OCI-LY1 (cell line): ENCODE data around the gene PM20D1.

Experiments used
- H2AFZ ChIP-seq: fragments of 200-600 bp; sonication (generic), shearing (Covaris generic); 2 replicates; pipeline ENCODE4 v1.6.0; 2014; ENCODE audit warnings: antibody characterized with exemption, mild to moderate bottlenecking, low read length
- H3F3A ChIP-seq: fragments of 200-600 bp; sonication (generic), shearing (Covaris generic); 2 replicates; pipeline ENCODE4 v1.6.0; 2014; ENCODE audit warnings: mild to moderate bottlenecking, antibody characterized with exemption, low read length, moderate library complexity; ENCODE audit not compliant: insufficient read depth
- H3K27ac ChIP-seq: fragments of 200-600 bp; sonication (generic); 2 replicates; pipeline ENCODE4 v1.5.1; 2014; ENCODE audit warnings: low read length, mixed run types, mild to moderate bottlenecking, low read depth; ENCODE audit not compliant: poor library complexity, severe bottlenecking
- H3K27me3 ChIP-seq: fragments of 200-600 bp; sonication (generic); 2 replicates; pipeline ENCODE4 v1.6.0; 2014; ENCODE audit warnings: antibody characterized with exemption, mild to moderate bottlenecking, low read length, moderate library complexity; ENCODE audit not compliant: insufficient read depth
- H3K36me3 ChIP-seq: fragments of 200-600 bp; sonication (generic); 2 replicates; pipeline ENCODE4 v1.6.1; 2014; ENCODE audit warnings: mild to moderate bottlenecking, antibody characterized with exemption, low read length, moderate library complexity, mixed read lengths; ENCODE audit not compliant: insufficient read depth
- H3K4me1 ChIP-seq: fragments of 200-600 bp; sonication (generic); 2 replicates; pipeline ENCODE4 v1.5.1; 2014; ENCODE audit warnings: mild to moderate bottlenecking, low read length, moderate library complexity; ENCODE audit not compliant: insufficient read depth, severe bottlenecking
- H3K4me2 ChIP-seq: fragments of 200-600 bp; sonication (generic), shearing (Covaris generic); 2 replicates; pipeline ENCODE4 v1.6.1; 2014; ENCODE audit warnings: low read length
- H3K4me3 ChIP-seq: fragments of 200-600 bp; sonication (generic); 2 replicates; pipeline ENCODE4 v1.5.1; 2014; ENCODE audit warnings: low read length, low read depth, mild to moderate bottlenecking, mixed read lengths; ENCODE audit not compliant: poor library complexity, severe bottlenecking
- H3K79me2 ChIP-seq: fragments of 200-600 bp; shearing (Covaris generic); 2 replicates; pipeline ENCODE4 v1.6.1; 2016; ENCODE audit warnings: mixed run types, low read length, mixed read lengths; ENCODE audit not compliant: insufficient read depth
- H3K9ac ChIP-seq: fragments of 200-600 bp; sonication (generic), shearing (Covaris generic); 2 replicates; pipeline ENCODE4 v1.6.1; 2014; ENCODE audit warnings: mild to moderate bottlenecking, low read length, mixed read lengths
- H3K9me2 ChIP-seq: fragments of 200-600 bp; sonication (generic), shearing (Covaris generic); 2 replicates; pipeline ENCODE4 v1.6.1; 2014; ENCODE audit warnings: low read depth, mild to moderate bottlenecking, low read length, mixed read lengths
- H3K9me3 ChIP-seq: fragments of 200-600 bp; shearing (Covaris generic); 2 replicates; pipeline ENCODE4 v1.6.1; 2014; ENCODE audit warnings: low read length, mixed read lengths
- H4K20me1 ChIP-seq: fragments of 200-600 bp; sonication (generic), shearing (Covaris generic); 2 replicates; pipeline ENCODE4 v1.6.0; 2016; ENCODE audit warnings: mild to moderate bottlenecking, low read length; ENCODE audit not compliant: insufficient read depth
- EZH2 ChIP-seq: fragments of 200-600 bp; sonication (generic), shearing (Covaris generic); IDR thresholded peaks from 2 replicates; pipeline ENCODE4 v1.8.0; 2017; ENCODE audit warnings: borderline replicate concordance, mixed run types, mild to moderate bottlenecking, antibody characterized with exemption, low read length, moderate library complexity, mixed read lengths
- TF ChIP-seq, protein P1 (sequence below): fragments of 200-600 bp; sonication (generic), shearing (Covaris generic); IDR thresholded peaks from 2 replicates; pipeline ENCODE4 v1.5.1; 2017; ENCODE audit warnings: mild to moderate bottlenecking, antibody characterized with exemption, low read length, moderate library complexity, mixed read lengths

The PM20D1 gene

DNA sequence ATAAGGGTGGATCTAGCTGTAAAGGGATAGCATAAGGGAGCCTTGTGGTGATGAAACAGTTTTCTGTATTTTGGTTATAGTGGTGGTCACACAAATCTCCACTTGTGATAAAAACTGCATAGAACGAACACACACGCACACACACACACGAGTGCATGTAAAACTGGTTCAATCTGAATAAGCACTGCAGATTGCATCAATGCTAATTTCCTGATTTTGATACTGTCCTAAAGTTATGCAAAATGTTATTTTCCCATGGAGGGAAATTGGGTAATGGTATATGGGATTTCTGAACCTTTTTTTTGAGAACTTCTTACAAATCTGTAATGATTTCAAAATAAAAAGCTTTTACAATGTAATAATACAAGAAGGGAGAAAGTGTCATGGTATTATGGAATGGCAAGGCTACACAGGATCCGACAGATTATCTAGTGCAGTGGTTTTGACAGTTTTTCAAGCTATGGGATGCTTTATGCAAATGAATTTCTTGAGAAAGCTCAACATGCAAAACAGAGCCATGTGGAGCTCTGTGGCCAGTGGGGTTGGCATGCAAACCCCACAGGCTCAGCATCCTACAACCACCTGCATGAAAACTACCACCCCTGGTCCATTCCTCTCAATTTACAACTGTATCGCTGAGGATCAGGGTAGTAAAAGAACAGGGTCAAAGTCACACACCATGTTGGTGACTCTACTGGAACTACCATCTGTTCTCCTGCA is 55.8 kb downstream of the PM20D1 start:
- Histone ChIP-seq H2AFZ (no peak overlapping the region), H3K27me3 (no peaks in the 10 kb centered on the region), H3K4me1 (no peaks in the 10 kb centered on the region), H3F3A (no peaks in the 10 kb centered on the region), H3K4me3 (no peak overlapping the region), H3K27ac (no peak overlapping the region), H3K36me3 (no peaks in the 10 kb centered on the region), H3K4me2 (no peak overlapping the region), H3K9me3 (no peaks in the 10 kb centered on the region), H3K9ac (no peak overlapping the region), H3K79me2 (no peaks in the 10 kb centered on the region), H3K9me2 (no peaks in the 10 kb centered on the region), H4K20me1 (no peaks in the 10 kb centered on the region)
- TF ChIP-seq EZH2, result no peak
- TF ChIP-seq, protein P1, sequence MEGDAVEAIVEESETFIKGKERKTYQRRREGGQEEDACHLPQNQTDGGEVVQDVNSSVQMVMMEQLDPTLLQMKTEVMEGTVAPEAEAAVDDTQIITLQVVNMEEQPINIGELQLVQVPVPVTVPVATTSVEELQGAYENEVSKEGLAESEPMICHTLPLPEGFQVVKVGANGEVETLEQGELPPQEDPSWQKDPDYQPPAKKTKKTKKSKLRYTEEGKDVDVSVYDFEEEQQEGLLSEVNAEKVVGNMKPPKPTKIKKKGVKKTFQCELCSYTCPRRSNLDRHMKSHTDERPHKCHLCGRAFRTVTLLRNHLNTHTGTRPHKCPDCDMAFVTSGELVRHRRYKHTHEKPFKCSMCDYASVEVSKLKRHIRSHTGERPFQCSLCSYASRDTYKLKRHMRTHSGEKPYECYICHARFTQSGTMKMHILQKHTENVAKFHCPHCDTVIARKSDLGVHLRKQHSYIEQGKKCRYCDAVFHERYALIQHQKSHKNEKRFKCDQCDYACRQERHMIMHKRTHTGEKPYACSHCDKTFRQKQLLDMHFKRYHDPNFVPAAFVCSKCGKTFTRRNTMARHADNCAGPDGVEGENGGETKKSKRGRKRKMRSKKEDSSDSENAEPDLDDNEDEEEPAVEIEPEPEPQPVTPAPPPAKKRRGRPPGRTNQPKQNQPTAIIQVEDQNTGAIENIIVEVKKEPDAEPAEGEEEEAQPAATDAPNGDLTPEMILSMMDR, result no peak

DNA sequence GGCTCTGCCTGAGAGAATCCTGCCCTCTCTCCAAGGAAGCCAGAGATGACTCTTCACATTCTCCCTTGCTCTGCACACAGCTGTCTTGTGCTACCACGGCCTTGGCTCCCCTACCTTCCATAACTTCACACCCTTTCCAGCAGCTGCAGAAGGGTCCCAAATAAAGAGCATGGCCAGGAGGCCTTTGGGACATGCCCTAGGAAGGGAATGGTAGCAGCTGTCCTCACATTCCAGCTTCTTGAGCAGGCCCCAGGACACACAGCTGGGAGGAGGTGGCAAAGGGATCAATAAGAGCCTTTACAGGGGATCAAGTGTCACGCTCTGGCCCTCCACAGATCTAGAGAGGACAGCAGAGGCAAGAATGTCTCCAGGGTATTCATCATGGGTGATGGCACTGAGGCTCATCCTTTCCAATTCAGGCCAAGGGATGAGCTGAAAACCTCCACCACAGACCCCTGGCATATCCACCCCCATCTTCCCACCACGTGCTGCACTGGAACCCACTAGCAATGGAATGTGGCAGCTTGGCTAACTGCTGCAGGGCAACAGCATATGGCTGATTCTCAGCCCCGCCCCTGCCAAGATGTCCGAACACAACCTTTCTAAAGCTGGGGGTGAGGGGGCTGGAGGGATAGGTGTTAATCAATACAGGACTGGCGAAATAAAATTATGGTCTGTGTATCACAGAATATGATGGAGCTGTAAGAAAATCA is 56.8 kb downstream of the PM20D1 start:
- no peaks in the 10 kb centered on the region for H3K9me3 ChIP-seq

DNA sequence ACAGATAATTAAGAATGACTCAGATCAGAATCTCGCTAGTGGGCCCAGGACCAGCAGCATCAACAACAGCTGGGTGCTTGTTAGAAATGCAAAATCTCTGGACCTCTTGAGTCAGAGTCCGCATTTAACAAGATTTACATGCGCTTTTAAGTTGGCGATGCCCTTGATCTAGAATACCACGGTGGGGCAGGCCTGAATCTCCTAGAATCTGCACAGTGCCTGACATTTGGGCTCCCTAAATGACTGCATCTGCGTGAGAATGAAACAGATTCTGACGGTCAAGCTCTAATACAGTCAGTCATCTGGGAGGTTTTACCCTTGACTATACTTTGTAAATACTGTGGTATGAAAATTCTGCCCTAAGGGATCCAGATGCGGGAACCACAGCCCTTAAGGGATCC is 57.5 kb downstream of the PM20D1 start:
- H3K9ac ChIP-seq, result no peak overlapping the region
- no peaks in the 10 kb centered on the region for H3K4me1 ChIP-seq
- TF ChIP-seq, protein P1, result no peak
- no peak for TF ChIP-seq EZH2
- H3K9me2 ChIP-seq, result no peaks in the 10 kb centered on the region
- no peak overlapping the region for H3K4me2 ChIP-seq
- H3K79me2 ChIP-seq, result no peaks in the 10 kb centered on the region
- no peaks in the 10 kb centered on the region for H3K9me3 ChIP-seq
- H3F3A ChIP-seq, result no peaks in the 10 kb centered on the region
- no peak overlapping the region for H3K27ac ChIP-seq
- H3K27me3 ChIP-seq, result no peaks in the 10 kb centered on the region
- no peaks in the 10 kb centered on the region for H3K36me3 ChIP-seq
- H3K4me3 ChIP-seq, result no peak overlapping the region
- H2AFZ ChIP-seq, result no peak overlapping the region
- H4K20me1 ChIP-seq, result no peaks in the 10 kb centered on the region

More for the DNA sequence above, 56.8 kb downstream of the PM20D1 start:
- H3K4me3 ChIP-seq, result no peak overlapping the region
- H3K27me3 ChIP-seq, result no peaks in the 10 kb centered on the region
- no peak overlapping the region for H2AFZ ChIP-seq
- no peaks in the 10 kb centered on the region for H4K20me1 ChIP-seq
- TF ChIP-seq EZH2, result no peak
- TF ChIP-seq, protein P1, result no peak
- no peak overlapping the region for H3K9ac ChIP-seq
- no peaks in the 10 kb centered on the region for H3K9me2 ChIP-seq
- H3K79me2 ChIP-seq, result no peaks in the 10 kb centered on the region
- no peaks in the 10 kb centered on the region for H3F3A ChIP-seq
- H3K36me3 ChIP-seq, result no peaks in the 10 kb centered on the region
- no peak overlapping the region for H3K4me2 ChIP-seq
- H3K4me1 ChIP-seq, result no peaks in the 10 kb centered on the region
- H3K27ac ChIP-seq, result no peak overlapping the region
